Measurements from ENCODE around the gene HOXB9.

HOXB9 gene

DNA sequence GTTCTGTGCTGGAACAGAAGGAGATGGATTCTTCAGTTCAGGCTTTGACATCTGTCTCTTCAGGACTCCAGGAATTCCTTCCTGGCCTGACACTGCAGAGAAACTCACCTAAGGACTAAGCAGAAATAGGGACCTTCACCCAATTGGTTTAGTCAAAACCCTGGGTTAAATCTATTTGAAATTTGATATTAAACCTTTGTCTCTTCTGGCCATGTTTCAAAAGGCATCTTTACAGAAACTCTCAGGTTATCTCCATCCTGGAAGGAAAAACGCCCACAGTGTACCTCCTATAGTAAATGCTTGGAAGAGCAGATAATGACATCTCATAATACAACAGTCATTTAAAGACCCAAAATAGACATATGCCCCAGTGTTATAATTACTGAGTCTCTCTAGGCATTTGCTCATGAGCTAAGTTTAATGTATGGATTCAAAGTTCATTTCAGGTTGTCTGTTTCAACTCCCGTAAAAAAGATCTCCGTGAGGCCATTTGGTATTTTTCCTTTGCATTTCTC is 42.4 kb downstream of the HOXB9 start:
- DNase-seq (ENCODE audit: low spot score) = no peak

DNA sequence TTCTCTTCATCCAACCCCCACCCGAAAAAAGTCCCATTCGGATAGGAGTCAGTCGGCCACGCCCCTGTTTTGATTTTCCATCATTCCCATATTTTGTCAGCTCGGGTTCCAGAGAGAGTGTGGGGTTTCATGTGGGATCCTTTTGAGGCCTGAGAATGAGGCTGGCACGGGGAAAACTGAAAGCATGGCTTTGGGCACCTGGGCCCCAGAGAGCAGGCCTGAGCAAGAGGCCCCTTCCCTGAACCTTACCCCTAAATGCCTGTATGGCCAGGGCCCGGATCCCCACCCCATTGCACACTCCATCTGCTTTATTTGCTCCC is 43.4 kb downstream of the HOXB9 start:
- no peak for DNase-seq (ENCODE audit: low spot score)

DNA sequence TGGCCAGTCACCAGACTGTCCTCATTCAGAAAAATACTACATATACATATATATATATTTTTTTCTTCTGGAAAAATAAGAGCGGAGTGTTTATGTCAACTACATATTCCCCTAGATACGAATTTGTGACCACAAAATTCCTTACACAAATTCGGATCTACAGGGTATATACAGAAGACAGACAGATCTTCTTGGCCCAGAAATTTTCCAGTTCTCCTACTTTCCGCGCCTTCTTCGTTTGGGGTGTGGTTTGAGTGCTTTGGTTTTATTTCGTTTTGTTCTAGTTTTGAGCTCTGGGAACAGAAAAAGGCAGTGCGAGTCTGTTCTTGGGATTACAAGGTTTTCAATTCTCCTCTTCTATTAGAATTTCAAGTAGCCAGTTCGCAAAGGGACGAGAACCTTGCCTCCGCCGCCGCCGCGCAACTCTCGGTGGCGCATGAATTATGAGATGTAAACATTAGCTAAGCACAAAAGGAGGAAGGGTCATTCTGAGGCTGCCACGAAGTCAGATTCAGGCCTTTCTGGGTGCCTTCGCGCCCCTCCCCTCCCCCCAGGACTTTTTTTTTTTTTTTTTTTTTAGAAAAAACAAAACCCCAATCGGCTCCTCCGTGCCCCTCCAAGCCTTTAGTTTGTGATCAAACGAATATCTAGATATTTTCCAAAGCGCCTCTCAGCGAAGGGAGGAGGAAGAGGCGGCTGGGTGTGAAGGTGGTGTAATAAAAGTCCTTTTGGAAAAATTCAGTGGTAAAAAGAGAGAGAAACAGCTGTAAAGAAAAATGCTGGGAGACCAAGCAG is 46.2 kb downstream of the HOXB9 start:
- DNase-seq (ENCODE audit: low spot score) = no peak

DNA sequence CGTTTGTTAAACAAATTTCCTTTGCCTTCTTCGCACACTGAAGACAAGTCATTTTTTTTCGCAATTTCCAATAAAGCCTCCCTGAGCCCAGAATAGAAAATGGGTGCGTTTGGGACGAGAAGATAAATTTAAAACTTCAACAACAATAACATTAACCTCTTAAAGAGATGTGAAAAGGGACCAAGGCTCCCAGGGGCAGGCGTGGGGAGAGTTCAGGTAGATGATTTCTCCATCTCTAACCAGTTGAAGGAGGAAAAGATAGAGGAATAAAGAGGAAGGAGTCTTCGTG is 46.7 kb downstream of the HOXB9 start:
- no peak for DNase-seq (ENCODE audit: low spot score)

DNA sequence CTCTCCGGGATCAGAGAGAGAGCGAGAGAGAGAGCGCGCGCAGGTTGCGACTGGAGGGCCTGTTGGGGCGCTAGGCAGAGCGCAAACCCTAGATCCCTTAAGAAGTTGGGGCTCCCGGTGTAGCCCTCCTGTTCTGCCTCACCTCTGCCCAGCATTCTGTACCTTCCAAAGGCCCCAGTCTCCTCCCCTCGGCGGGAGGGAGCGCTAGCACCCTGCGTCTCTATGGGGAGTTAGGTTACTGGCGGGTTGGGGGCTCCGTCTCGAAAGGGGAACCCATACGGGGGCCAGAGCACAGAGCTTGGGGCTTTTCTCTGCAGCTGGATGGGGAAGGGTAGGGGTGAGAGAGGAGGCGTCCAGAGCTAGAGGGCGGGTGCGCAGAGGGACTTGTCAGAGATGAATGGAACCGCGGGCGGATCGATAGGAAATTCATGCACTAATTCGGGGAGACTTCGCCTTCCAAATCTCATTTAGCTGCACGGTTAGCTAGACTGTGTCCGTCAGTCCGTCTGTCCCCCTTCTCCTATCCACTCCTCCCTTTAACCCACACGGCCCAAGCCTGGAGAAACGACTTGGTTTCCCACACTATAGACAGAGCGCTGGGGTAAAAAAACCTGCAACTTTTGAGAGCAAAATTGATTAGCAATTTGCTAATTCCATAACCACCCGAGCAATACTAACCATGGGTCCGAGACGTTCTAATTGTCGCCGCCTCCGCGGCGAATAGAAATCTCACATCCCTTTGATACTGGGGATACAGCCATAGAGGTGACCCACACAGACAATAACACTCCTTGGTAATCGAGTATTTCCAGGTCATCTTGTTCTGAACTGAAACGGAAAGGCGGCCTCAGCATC is 47.3 kb downstream of the HOXB9 start:
- DNase-seq (ENCODE audit: low spot score) = no peak

DNA sequence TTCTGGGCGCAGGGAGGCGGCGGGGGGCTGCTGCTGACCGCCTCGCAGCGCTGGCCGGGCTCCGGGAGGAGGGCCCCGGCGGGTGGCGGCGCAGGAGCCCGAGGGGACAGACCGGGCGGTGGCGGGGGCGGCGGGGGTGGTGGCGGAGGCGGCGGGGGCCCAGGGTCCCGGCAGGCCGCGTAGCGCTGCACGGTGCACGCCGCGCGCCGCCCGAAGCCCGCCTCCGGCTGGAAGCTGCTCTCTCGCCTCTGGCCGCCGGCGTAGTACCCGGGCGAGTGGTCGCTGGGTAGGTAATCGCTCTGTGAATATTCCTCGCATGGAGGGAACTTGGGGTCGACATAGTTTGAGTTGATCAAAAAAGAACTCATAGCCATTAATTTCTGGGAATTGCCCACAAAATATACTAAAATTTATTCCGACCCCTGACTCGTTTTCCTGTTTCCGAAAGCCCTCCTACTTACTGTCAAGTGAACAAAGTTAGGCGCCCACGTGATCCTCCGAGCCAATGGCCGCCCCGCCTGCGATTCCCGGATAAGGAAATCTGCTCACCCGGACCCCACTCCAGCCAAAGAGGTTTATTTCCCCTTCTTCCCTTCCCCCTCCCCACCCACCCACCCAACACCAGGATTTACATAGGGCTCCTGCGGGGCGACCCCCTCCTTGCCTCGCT is 48.1 kb downstream of the HOXB9 start, which contains the start of gene HOXB4:
Gene HOXB4, minus strand, starts transcription at position 405 of the 670 bp plus-strand sequence. Its CDS starts 31 bp downstream, at position 374.
- DNase-seq (ENCODE audit: low spot score) = peak; percentile 67

DNA sequence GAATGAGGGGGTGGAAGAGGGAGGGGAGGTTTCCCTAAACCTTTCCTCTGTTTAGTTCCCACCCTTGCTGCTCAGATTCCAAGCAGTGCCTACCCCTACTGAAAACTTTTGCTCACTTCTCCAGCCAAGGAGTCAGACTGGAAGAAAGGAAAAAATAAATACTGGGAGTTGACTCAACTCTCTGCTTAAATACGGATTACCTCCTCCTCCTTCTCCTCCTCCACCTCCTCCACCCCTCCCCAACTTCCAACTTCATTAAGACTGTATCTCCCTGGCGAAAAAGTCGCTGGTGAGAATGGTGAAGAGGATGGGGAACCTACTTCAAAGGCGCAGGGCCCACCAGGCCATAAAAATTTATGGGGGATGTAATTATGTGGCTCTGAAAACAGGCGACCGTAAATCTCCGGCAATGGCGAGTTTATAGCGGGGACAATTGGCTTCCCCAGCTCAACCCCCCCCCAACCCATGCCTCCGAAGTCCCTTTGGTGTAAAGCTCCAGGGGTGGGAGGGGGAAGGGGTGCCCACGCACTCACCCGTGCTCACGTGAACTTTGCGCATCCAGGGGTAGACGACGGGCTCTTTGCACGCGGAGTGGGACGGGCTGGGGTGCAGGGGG is 48.7 kb downstream of the HOXB9 start:
- no peak for DNase-seq (ENCODE audit: low spot score)

DNA sequence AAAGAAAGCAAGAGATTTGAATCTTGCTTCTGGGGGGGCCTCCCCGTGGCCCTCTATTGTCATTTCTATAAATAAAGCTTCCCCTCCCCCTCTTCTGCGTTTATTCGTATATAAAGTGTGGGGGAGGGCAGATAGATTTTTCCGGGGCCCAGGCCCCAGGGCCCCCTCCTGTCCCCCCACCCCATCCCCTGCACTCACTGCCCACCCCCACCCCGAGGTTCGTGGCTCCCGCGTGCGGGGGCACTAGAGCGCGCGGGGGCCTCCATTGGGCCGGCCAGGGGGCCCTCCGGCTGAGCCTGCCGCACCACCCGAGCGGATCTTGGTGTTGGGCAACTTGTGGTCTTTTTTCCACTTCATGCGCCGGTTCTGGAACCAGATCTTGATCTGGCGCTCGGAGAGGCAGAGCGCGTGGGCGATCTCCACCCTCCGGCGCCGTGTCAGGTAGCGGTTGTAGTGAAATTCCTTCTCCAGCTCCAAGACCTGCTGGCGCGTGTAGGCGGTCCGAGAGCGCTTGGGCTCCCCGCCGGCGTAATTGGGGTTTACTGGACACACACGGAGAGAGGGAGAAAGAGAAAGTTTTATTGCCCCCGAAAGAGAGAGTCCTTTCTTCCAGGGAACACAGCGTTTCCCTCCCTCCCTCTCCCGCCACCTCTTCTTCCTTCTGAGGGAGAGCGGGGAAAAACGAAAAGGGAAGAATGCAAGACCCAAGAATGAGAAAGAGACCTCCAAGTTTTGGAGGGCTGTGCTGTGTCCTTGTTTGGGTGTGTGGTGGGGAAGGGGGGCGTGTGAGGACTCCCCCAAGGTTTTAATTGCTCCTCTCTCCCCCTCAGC is 49.5 kb downstream of the HOXB9 start:
- DNase-seq (ENCODE audit: low spot score) = no peak

DNA sequence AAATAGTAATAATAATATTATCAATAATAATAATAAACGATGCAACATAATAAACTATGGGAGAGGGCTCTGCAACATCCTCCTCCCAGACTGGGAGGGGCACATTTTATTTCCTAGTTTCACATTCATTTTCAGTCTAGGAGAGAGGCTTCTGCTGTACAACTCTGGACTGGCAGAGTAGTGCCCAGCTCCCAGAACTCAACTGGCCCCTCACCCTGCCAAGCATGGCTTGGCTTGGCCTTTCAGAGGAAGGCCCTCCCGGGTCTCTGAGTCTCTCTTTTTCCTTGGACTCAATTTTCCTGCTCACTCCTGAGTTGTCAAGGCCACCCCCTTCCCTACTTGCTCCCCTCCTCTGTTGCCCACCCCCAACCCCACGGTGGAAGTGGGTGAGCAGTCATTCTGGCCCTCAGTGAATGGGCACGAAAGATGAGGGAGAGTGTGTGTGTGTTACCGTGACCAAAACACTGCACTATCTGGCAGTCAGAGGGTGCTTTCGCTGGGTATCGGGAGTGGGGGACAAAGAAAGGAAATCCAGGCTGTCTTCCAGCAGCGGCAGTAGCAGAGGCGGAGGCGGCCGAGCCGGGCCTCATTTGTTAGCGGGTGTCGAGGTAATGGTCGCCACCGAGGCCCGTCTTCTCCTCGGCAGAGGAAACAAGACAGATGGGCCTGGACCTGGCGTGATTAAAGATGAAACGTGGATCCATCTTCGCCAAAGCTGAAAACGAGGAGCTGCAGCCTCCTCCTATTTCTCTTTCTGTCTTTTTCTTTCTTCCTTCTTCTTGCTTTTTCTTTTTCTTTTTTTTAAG is 50.3 kb downstream of the HOXB9 start:
- DNase-seq (ENCODE audit: low spot score) = no peak

DNA sequence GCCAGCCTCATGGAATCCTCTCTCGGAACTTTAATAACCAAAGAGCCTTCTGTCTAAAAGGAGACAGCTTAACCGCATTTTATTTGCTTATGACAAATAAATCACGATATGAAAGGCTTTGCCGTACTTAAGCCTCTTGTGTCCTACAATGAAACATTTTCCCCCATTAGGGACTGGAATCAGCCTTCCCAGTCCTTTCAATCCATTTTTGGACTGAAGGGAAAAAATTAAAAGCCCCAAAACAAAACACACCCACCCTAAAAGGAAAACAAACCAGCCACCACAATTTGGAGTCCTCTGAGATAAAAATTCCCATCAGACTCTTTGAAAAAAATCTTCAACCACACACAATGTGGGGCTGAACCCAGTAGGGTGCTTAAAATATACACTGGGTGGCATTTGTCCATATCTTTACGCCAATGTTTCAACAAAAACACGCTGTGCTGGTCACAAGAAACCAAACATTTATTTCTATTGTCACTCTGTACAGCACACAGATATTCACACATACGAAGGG is 51.0 kb downstream of the HOXB9 start:
- DNase-seq (ENCODE audit: low spot score) = no peak

DNA sequence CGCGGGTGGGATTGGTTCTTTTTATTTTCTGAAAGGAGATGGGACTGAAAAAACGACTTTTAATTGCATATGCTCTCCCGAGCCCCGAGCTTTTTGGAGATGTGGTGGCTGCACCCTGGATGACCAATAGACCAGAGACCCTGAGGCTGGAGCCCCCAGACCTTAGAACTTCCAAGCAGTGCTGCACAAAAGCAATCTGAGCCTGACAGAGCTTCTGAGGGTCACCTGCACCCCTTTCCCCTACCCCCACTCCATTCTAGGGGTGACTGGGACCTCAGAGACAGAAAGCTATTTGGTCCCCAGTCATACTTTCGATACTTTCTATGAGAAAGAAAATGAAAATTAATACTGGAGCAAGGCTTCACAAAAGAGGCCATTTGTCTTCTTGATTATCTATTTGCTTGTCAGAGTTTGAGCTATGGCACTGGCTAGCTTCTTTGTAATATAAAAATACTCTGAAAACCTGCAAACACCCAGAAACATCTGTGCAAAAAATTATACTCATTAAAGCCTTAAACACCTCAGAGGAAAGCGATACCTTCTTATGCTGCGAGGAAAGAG is 51.6 kb downstream of the HOXB9 start:
- no peak for DNase-seq (ENCODE audit: low spot score)

DNA sequence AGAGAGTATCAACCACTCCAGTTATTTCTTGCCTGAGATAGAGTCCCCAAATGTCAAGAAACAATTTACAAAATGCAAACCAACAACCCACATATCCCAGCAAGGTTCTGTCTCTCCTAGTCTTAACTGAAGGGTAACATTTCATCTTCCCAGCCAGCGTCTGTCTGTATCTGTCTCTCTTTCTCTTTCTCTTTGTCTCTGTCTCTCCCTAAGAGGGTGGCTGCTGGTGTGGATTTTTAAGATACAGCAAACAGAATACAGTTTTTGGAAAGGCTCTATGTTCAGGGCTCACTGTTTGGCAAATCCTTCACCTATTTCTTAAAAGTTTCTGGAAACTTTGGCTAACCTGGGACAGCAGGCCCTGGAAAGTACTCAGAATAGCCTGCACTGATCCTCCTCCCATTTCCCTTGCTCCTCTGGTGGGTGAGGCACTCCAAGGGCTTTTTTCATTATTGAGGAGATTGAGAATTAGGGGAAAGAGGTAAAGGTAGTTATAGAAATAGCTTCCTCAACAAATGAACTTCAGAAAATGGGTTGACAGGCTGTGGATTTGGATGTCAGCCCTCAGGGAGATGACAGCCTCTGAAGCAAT is 54.2 kb downstream of the HOXB9 start:
- no peak for DNase-seq (ENCODE audit: low spot score)
